Measurements from ENCODE around the gene KCNK7. TPM values are rescaled to one million over a fixed set of nuclear protein-coding genes. Genes with fewer than 3 reads are reported as not detected.

Gene KCNK7
- total RNA-seq, 1 donor from 2014 or later = 1.1 TPM

DNA sequence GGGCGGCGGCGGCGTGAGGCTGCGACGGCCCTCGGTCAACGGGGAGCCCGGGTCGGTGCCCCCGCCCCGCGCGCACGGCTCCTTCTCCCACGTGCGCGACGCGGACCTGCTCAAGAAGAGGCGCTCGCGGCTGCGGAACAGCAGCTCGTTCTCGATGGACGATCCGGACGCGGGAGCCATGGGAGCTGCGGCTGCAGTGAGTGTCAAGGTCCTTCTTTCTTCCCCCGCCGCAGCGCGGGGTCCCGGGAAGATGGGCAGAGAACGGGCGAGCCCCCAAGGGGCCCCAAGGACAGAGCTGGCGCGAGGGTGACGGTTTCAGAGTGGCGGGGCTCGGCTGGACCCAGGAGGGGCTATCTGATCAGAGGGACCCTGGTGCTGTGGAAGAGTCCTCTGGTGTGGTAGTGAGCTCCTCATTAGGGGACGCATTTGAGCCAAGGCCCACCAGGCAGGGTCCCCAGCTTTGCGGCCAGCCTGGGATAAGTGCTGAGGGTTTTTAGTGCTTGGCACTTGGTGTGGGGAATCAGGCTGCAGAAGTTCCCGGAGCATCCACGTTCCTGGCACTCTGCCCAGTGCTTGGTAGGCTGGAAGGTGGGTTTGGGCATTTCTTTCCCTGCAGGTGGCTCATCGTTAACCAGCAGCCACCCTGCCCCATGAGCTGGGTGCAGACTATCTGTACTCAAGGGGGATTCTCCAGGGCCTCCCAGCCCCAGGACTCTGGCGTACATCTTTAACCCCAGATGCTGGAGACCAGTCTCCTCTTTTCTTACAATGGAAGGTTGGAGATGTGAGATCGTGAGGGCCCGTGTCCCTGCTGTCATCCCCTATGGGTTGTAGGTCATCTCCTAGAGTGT lies 10.0 kb downstream of the KCNK7 start:
- ChIA-PET POLR2A (interaction anchor here (1.5 to 11.1 kb wide), 3 partner anchors 9 to 45 kb away, joined by 8 to 239 read pairs (median 112); partner anchors contain the start of genes EHBP1L1, FAM89B and ZNRD2), CTCF (interaction anchor here (0.7 to 5.9 kb wide), 5 partner anchors 8 to 45 kb away, joined by 3 to 52 read pairs (median 5); partner anchors contain the start of gene FAM89B)
- no peaks in the 10 kb centered on the region for H3K9me3 Mint-ChIP-seq
- peak overlapping the region; percentile 96 for H3K27ac Mint-ChIP-seq
- DNase-seq = no peak
- intact Hi-C loops (cut with micrococcal nuclease) = loop anchor here (5.0 kb wide), 1 partner anchor 203 kb away; the partner anchor contains the start of gene SLC25A45
- ATAC-seq (ENCODE audit: low read depth) = no peak
- H3K4me1 Mint-ChIP-seq = peaks cover 45% of the 10 kb centered on the region
- H3K4me3 Mint-ChIP-seq = no peak overlapping the region
- no peaks in the 10 kb centered on the region for H3K27me3 Mint-ChIP-seq
- H3K36me3 Mint-ChIP-seq (ENCODE audit: low read depth) = peaks cover 51% of the 10 kb centered on the region
- no peak for TF ChIP-seq CTCF (IDR thresholded peaks at IDR 0.05)

DNA sequence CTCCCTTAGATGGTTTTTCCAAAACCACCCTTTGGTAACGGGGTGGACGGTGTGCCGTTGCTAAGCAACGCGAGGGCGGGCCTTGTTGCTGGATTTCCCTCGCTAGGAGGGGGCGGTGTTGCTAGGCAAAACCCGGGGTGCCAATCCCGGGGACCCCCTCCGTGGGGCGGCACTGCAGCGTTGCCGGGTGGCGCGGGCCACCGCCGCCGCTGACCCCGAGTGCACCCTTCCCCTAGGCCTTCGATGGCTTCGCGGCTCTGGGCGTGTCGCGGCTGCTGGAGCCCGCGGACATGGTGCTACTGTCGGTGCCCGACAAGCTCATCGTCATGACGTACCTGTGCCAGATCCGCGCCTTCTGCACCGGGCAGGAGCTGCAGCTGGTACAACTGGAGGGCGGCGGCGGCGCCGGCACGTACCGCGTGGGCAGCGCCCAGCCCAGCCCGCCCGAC lies 10.9 kb downstream of the KCNK7 start:
- Mint-ChIP-seq H3K36me3 (ENCODE audit: low read depth) (peaks cover 48% of the 10 kb centered on the region), H3K9me3 (no peaks in the 10 kb centered on the region), H3K27ac (no peak overlapping the region), H3K4me1 (peaks cover 43% of the 10 kb centered on the region), H3K4me3 (no peak overlapping the region), H3K27me3 (no peaks in the 10 kb centered on the region)
- ChIA-PET POLR2A (interaction anchor here (1.5 to 11.1 kb wide), 2 partner anchors 8 to 18 kb away, joined by 4 to 239 read pairs; partner anchors contain the start of gene EHBP1L1), CTCF (interaction anchor here (1.7 to 5.9 kb wide), 2 partner anchors 9 to 44 kb away, joined by 5 to 52 read pairs; no protein-coding TSS in a partner anchor)
- ATAC-seq (ENCODE audit: low read depth) (no peak), DNase-seq (no peak)
- no peak for TF ChIP-seq CTCF (IDR thresholded peaks at IDR 0.05)
- intact Hi-C loops (cut with micrococcal nuclease) = loop anchor here (5.0 kb wide), 1 partner anchor 202 kb away; the partner anchor contains the start of gene SLC25A45

GRCh38 chr11:65584106-65584505 lies 11.5 kb downstream of the KCNK7 start:
- Mint-ChIP-seq H3K36me3 (ENCODE audit: low read depth) (peaks cover 55% of the 10 kb centered on the region), H3K9me3 (no peaks in the 10 kb centered on the region), H3K4me1 (peaks cover 39% of the 10 kb centered on the region), H3K27me3 (no peaks in the 10 kb centered on the region), H3K4me3 (no peak overlapping the region), H3K27ac (no peak overlapping the region)
- no peak for ATAC-seq (ENCODE audit: low read depth)
- no peak for DNase-seq
- TF ChIP-seq CTCF (IDR thresholded peaks at IDR 0.05) = no peak
- intact Hi-C loops (cut with micrococcal nuclease) = no loop called here
- ChIA-PET POLR2A (interaction anchor here (1.5 kb wide), 1 partner anchor 19 kb away, joined by 4 read pairs; no protein-coding TSS in a partner anchor), CTCF (interaction anchor here (1.7 kb wide), 1 partner anchor 10 kb away, joined by 5 read pairs; no protein-coding TSS in a partner anchor)

DNA sequence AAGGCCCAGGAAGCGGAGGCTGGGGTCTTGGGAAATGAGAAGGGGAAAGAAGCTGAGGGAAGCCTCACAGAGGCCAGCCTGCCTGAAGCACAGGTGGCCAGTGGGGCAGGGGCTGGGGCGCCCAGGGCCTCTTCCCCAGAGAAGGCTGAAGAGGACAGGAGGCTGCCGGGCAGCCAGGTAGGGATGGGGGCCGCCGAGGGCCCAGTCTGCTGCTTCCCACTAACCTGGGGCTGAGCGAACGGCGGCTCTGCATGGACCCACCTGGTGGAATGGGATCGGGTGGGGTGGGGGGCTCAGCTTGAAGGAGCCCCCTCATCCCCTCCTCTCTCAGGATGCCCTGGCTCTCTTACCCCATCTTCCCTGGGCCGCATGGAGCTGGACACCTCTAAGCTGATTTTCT lies 12.0 kb downstream of the KCNK7 start:
- CTCF ChIA-PET = no interaction called here
- Mint-ChIP-seq H3K27ac (peak overlapping the region; percentile 67), H3K4me1 (peaks cover 36% of the 10 kb centered on the region), H3K4me3 (no peak overlapping the region), H3K9me3 (no peaks in the 10 kb centered on the region), H3K27me3 (no peaks in the 10 kb centered on the region), H3K36me3 (ENCODE audit: low read depth) (peaks cover 57% of the 10 kb centered on the region)
- no peak for TF ChIP-seq CTCF (IDR thresholded peaks at IDR 0.05)
- POLR2A ChIA-PET = interaction anchor here (0.7 to 1.5 kb wide), 2 partner anchors 19 to 166 kb away, joined by 3 to 4 read pairs; no protein-coding TSS in a partner anchor
- intact Hi-C loops (cut with micrococcal nuclease) = no loop called here
- ATAC-seq (ENCODE audit: low read depth) = no peak
- no peak for DNase-seq

DNA sequence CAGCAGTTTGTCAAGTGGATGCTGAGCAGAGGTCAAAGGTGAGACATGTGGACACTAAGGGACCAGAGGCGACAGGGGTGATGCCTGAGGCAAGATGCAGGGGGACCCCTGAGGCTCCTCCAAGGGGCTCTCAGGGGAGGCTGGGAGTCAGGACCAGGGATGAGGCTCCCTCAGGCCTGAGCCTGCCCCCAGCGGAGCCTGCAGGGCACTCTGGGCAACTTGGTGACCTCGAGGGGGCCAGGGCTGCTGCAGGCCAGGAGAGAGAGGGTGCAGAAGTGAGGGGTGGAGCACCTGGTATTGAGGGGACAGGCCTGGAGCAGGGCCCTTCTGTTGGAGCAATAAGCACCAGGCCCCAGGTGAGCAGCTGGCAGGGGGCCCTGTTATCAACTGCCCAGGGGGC lies 13.7 kb downstream of the KCNK7 start:
- no peak for TF ChIP-seq CTCF (IDR thresholded peaks at IDR 0.05)
- no peak for ATAC-seq (ENCODE audit: low read depth)
- H3K27ac Mint-ChIP-seq = peak overlapping the region; percentile 47
- intact Hi-C loops (cut with micrococcal nuclease) = no loop called here
- H3K27me3 Mint-ChIP-seq = no peaks in the 10 kb centered on the region
- H3K4me3 Mint-ChIP-seq = no peak overlapping the region
- H3K36me3 Mint-ChIP-seq (ENCODE audit: low read depth) = peaks cover 63% of the 10 kb centered on the region
- DNase-seq = no peak
- ChIA-PET CTCF (no interaction called here), POLR2A (interaction anchor here (0.7 to 0.8 kb wide), 2 partner anchors 33 to 278 kb away, joined by 3 read pairs; partner anchors contain the start of gene PCNX3)
- no peaks in the 10 kb centered on the region for H3K9me3 Mint-ChIP-seq
- peaks cover 36% of the 10 kb centered on the region for H3K4me1 Mint-ChIP-seq

Data from activated B cell treated with CpG ODN at 0.5 μM for 24 hours (primary cell).